Keratinocyte (primary cell): Measurements from ENCODE around the gene PHLPP1. TPM values are rescaled to one million over a fixed set of nuclear protein-coding genes. Genes with fewer than 3 reads are reported as not detected.

ENCODE experiments used
- DNase-seq: peaks from one replicate; pipeline ENCODE4 v3.0.0-alpha.2; 2011; ENCODE audit warnings: low read depth, missing footprints, low spot score
- FAIRE-seq: peaks from 2 replicates; lab custom pipeline; 2011; peaks lifted over from hg19 to GRCh38; lab: Jason Lieb, UNC
- H2AFZ ChIP-seq: 2 replicates; pipeline ENCODE4 v1.6.0; 2012; ENCODE audit warnings: low read length, control low read depth, inconsistent platforms; ENCODE audit not compliant: control insufficient read depth
- H3K27ac ChIP-seq: 2 replicates; pipeline ENCODE4 v1.5.1; 2011; ENCODE audit warnings: low read length; ENCODE audit not compliant: control insufficient read depth, insufficient read depth
- H3K27me3 ChIP-seq: 3 replicates; pipeline ENCODE4 v1.6.0; 2011; ENCODE audit warnings: low read length; ENCODE audit not compliant: control insufficient read depth, insufficient read depth; ENCODE audit errors: extremely low read depth
- H3K36me3 ChIP-seq, 2 experiments: 2 replicates in 1 of 2; 3 replicates in 1 of 2; pipeline ENCODE4 v1.5.1; 2011; ENCODE audit warnings: low read length in 2 of 2, mild to moderate bottlenecking in 1 of 2; ENCODE audit not compliant: control insufficient read depth in 2 of 2, insufficient read depth in 2 of 2; ENCODE audit errors: extremely low read depth in 1 of 2
- H3K4me1 ChIP-seq: 3 replicates; pipeline ENCODE4 v1.5.1; 2011; ENCODE audit warnings: low read length; ENCODE audit not compliant: control insufficient read depth, insufficient read depth; ENCODE audit errors: extremely low read depth
- H3K4me2 ChIP-seq: 3 replicates; pipeline ENCODE4 v1.6.0; 2011; ENCODE audit warnings: low read depth, low read length; ENCODE audit not compliant: control insufficient read depth, insufficient read depth; ENCODE audit errors: extremely low read depth
- H3K4me3 ChIP-seq, 3 experiments: fragments of 200-600 bp in 1 of 3; sonication (generic) in 1 of 3; 2 replicates in 2 of 3; 3 replicates in 1 of 3; pipeline ENCODE4 v1.5.1; 2011 to 2016; ENCODE audit warnings: low read length in 3 of 3, mild to moderate bottlenecking in 3 of 3, control low read depth in 2 of 3, inconsistent platforms in 1 of 3, low read depth in 1 of 3, mixed read lengths in 1 of 3, mixed run types in 1 of 3, moderate library complexity in 1 of 3; ENCODE audit not compliant: control insufficient read depth in 2 of 3, insufficient read depth in 2 of 3; ENCODE audit errors: extremely low read depth in 1 of 3
- H3K79me2 ChIP-seq: 2 replicates; pipeline ENCODE4 v1.6.0; 2012; ENCODE audit warnings: low read length; ENCODE audit not compliant: control insufficient read depth, insufficient read depth
- H3K9ac ChIP-seq: 3 replicates; pipeline ENCODE4 v1.6.0; 2011; ENCODE audit warnings: low read length; ENCODE audit not compliant: control insufficient read depth, insufficient read depth; ENCODE audit errors: extremely low read depth
- H3K9me1 ChIP-seq: 3 replicates; pipeline ENCODE4 v1.6.0; 2011; ENCODE audit warnings: low read length; ENCODE audit not compliant: control insufficient read depth, insufficient read depth; ENCODE audit errors: extremely low read depth
- H3K9me3 ChIP-seq: 2 replicates; pipeline ENCODE4 v1.5.1; 2012; ENCODE audit warnings: low read depth, low read length; ENCODE audit not compliant: control insufficient read depth
- H4K20me1 ChIP-seq: 3 replicates; pipeline ENCODE4 v1.6.0; 2011; ENCODE audit warnings: low read length; ENCODE audit not compliant: control insufficient read depth, insufficient read depth; ENCODE audit errors: extremely low read depth
- CTCF ChIP-seq, 3 experiments: IDR thresholded peaks in 1 of 3; conservative IDR thresholded peaks in 1 of 3; optimal IDR thresholded peaks in 1 of 3; 2 replicates in 2 of 3; 3 replicates in 1 of 3; pipeline versions ENCODE3 to v1.5.1; 2011; ENCODE audit warnings: low read length in 3 of 3, mild to moderate bottlenecking in 3 of 3, moderate library complexity in 2 of 3, control low read depth in 1 of 3, inconsistent platforms in 1 of 3; ENCODE audit not compliant: insufficient read depth in 2 of 3; ENCODE audit errors: extremely low read depth in 1 of 3
- EZH2 ChIP-seq: IDR thresholded peaks from one replicate; pipeline ENCODE4 v1.6.1; 2012; ENCODE audit warnings: inconsistent platforms, mild to moderate bottlenecking, low read length, moderate library complexity
- dilution Hi-C: fragments of 300-500 bp; cut with MboI; formaldehyde crosslinking; loops from one replicate; pipeline ENCODE4 v1.7.0; 2020; ENCODE audit warnings: low sequenced_read_pairs; ENCODE audit not compliant: extremely low pct_ligation_motif_present
- polyA plus RNA-seq, 5 experiments: library from polyadenylated mRNA; depleted of rRNA in 3 of 5; stranded (reverse) in 3 of 5; stranded (forward) in 1 of 5; unstranded in 1 of 5; fragments of >200 nt; gene quantifications; 1 replicate in 1 of 5; 2 replicates in 3 of 5; 3 replicates in 1 of 5; pipeline versions ENCODE4 v1.2.1 to v1.2.3, GENCODE V29; 2011 to 2012; ENCODE audit warnings: missing spikeins in 2 of 5, low read depth in 1 of 5, low replicate concordance in 1 of 5

The PHLPP1 gene
- polyA plus RNA-seq, 1 donor (not counting 4 experiments of a cell fraction or from before 2014, with no cell fraction given) = 8.4 TPM

DNA sequence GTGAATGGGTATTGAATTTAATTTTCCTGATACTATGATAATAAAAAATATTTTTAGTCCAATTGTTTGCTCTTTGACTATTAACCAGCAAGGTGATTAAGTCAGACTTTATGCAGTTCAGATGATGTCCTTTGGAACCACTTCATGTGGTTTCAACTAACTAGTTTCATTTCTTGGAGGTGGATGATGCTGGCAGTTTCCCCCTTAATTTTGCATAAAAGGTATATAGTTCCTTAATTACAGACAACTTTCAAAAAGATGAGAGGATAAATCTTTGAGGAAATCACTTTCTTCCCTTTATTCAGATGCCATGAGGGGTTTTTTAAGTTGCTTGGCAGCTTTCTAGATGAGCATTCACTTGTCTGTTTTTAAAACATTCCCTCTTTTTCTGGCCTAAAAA is 223.1 kb downstream of the PHLPP1 start:
- dilution Hi-C loops = no loop called here
- Histone ChIP-seq H3K9ac (no peak overlapping the region), H3K36me3 (peaks cover 0 to 1% of the 10 kb centered on the region in 2 experiments), H3K4me3 (no peak overlapping the region), H3K4me1 (peaks cover 8% of the 10 kb centered on the region), H4K20me1 (no peaks in the 10 kb centered on the region), H3K9me3 (no peaks in the 10 kb centered on the region), H3K79me2 (no peaks in the 10 kb centered on the region), H3K27me3 (no peaks in the 10 kb centered on the region), H3K27ac (no peak overlapping the region), H2AFZ (no peak overlapping the region), H3K4me2 (no peak overlapping the region), H3K9me1 (no peaks in the 10 kb centered on the region)
- FAIRE-seq (no peak), DNase-seq (no peak)
- TF ChIP-seq EZH2 = no peak
- TF ChIP-seq CTCF (optimal IDR thresholded peaks at IDR 0.05 in 1 of 3, IDR thresholded peaks at IDR 0.05 in 1 of 3, conservative IDR thresholded peaks at IDR 0.05 in 1 of 3; ENCODE audit: extremely low read depth in 1 of 3, insufficient read depth in 2 of 3, low read length in 3 of 3) = no peak

GRCh38 chr18:62939433-62939832 is 224.1 kb downstream of the PHLPP1 start:
- Histone ChIP-seq H3K4me1 (peaks cover 8% of the 10 kb centered on the region), H3K79me2 (no peaks in the 10 kb centered on the region), H3K36me3 (peaks cover 0 to 1% of the 10 kb centered on the region in 2 experiments), H2AFZ (no peak overlapping the region), H3K9me1 (no peaks in the 10 kb centered on the region), H3K9ac (no peak overlapping the region), H3K9me3 (no peaks in the 10 kb centered on the region), H4K20me1 (no peaks in the 10 kb centered on the region), H3K4me3 (no peak overlapping the region), H3K4me2 (no peak overlapping the region), H3K27me3 (no peaks in the 10 kb centered on the region), H3K27ac (no peak overlapping the region)
- TF ChIP-seq CTCF (optimal IDR thresholded peaks at IDR 0.05 in 1 of 3, IDR thresholded peaks at IDR 0.05 in 1 of 3, conservative IDR thresholded peaks at IDR 0.05 in 1 of 3; ENCODE audit: extremely low read depth in 1 of 3, insufficient read depth in 2 of 3, low read length in 3 of 3) (no peak), EZH2 (no peak)
- FAIRE-seq (no peak), DNase-seq (no peak)
- dilution Hi-C loops = no loop called here
